Trophoblast cell (in vitro differentiated cells and primary cell): Measurements from ENCODE around the gene MAP3K2.

Experiments
- DNase-seq, 2 donors: peaks; one replicate each; pipeline ENCODE4 v3.0.0-alpha.2; 2016
- H2AFZ ChIP-seq: 2 replicates; pipeline ENCODE4 v1.6.1; 2013; ENCODE audit warnings: low read length, moderate library complexity, mild to moderate bottlenecking; ENCODE audit not compliant: insufficient read depth, poor library complexity
- H2AK5ac ChIP-seq: 2 replicates; pipeline ENCODE4 v1.6.1; 2013; ENCODE audit warnings: mild to moderate bottlenecking, low read length
- H2BK120ac ChIP-seq: 2 replicates; pipeline ENCODE4 v1.6.1; 2013; ENCODE audit warnings: low read length, mild to moderate bottlenecking, moderate library complexity; ENCODE audit not compliant: insufficient read depth, poor library complexity
- H2BK12ac ChIP-seq: 2 replicates; pipeline ENCODE4 v1.6.1; 2013; ENCODE audit warnings: mild to moderate bottlenecking, low read length, moderate library complexity
- H2BK5ac ChIP-seq: 2 replicates; pipeline ENCODE4 v1.6.1; 2013; ENCODE audit warnings: low read length, low read depth, moderate library complexity, mild to moderate bottlenecking; ENCODE audit not compliant: poor library complexity
- H3K14ac ChIP-seq: 2 replicates; pipeline ENCODE4 v1.6.1; 2013; ENCODE audit warnings: mild to moderate bottlenecking, low read length
- H3K18ac ChIP-seq: 2 replicates; pipeline ENCODE4 v1.6.1; 2013; ENCODE audit warnings: mild to moderate bottlenecking, low read length
- H3K23ac ChIP-seq: 2 replicates; pipeline ENCODE4 v1.6.1; 2013; ENCODE audit warnings: low read length
- H3K27ac ChIP-seq: 2 replicates; pipeline ENCODE4 v1.5.1; 2013; ENCODE audit warnings: low read depth, mild to moderate bottlenecking, inconsistent platforms, low read length, moderate library complexity
- H3K27me3 ChIP-seq: 2 replicates; pipeline ENCODE4 v1.6.1; 2013; ENCODE audit warnings: inconsistent platforms, mild to moderate bottlenecking, low read length, moderate library complexity; ENCODE audit not compliant: insufficient read depth
- H3K36me3 ChIP-seq, 2 experiments: 1 replicate in 1 of 2; 2 replicates in 1 of 2; pipeline ENCODE4 v1.6.1; 2013; ENCODE audit warnings: low read length in 2 of 2, mild to moderate bottlenecking in 2 of 2, moderate library complexity in 1 of 2; ENCODE audit not compliant: insufficient read depth in 2 of 2, control insufficient read depth in 1 of 2
- H3K4ac ChIP-seq: 2 replicates; pipeline ENCODE4 v1.6.1; 2013; ENCODE audit warnings: low read depth, mild to moderate bottlenecking, low read length, moderate library complexity
- H3K4me1 ChIP-seq, 2 experiments: 1 replicate in 1 of 2; 2 replicates in 1 of 2; pipeline ENCODE4 v1.6.1; 2013; ENCODE audit warnings: low read length in 2 of 2, mild to moderate bottlenecking in 2 of 2, moderate library complexity in 1 of 2; ENCODE audit not compliant: insufficient read depth in 2 of 2, control insufficient read depth in 1 of 2
- H3K4me2 ChIP-seq: 2 replicates; pipeline ENCODE4 v1.6.1; 2013; ENCODE audit warnings: inconsistent platforms, mild to moderate bottlenecking, low read length, moderate library complexity
- H3K4me3 ChIP-seq: 2 replicates; pipeline ENCODE4 v1.5.1; 2013; ENCODE audit warnings: mild to moderate bottlenecking, low read depth, low read length, inconsistent platforms
- H3K79me1 ChIP-seq: one replicate; pipeline ENCODE4 v1.6.1; 2013; ENCODE audit warnings: low read length
- H3K79me2 ChIP-seq: 2 replicates; pipeline ENCODE4 v1.6.1; 2013; ENCODE audit warnings: low read length, mild to moderate bottlenecking; ENCODE audit not compliant: control insufficient read depth, insufficient read depth, poor library complexity
- H3K9ac ChIP-seq: 2 replicates; pipeline ENCODE4 v1.6.1; 2013; ENCODE audit warnings: mild to moderate bottlenecking, low read length
- H3K9me3 ChIP-seq: 2 replicates; pipeline ENCODE4 v1.6.1; 2013; ENCODE audit warnings: low read depth, mild to moderate bottlenecking, control low read depth, inconsistent platforms, low read length; ENCODE audit not compliant: insufficient read depth
- H4K12ac ChIP-seq: 2 replicates; pipeline ENCODE4 v1.6.1; 2013; ENCODE audit warnings: low read depth, mild to moderate bottlenecking, low read length, moderate library complexity
- H4K8ac ChIP-seq: 2 replicates; pipeline ENCODE4 v1.6.1; 2013; ENCODE audit warnings: low read depth, mild to moderate bottlenecking, low read length, moderate library complexity
- H4K91ac ChIP-seq: one replicate; pipeline ENCODE4 v1.6.1; 2013; ENCODE audit warnings: low read depth, mild to moderate bottlenecking, low read length, moderate library complexity
- WGBS: extraction: QIAGEN DNeasy Blood & Tissue Kit; methylation state at CpG from one replicate; pipeline ENCODE4 v1.1.7; 2013; ENCODE audit warnings: missing lambda C conversion rate; ENCODE audit not compliant: insufficient read length, insufficient coverage; ENCODE audit errors: extremely low coverage; 5-methylcytosine and 5-hydroxymethylcytosine counted together

The MAP3K2 gene

GRCh38 chr2:127347015-127347414, 40.8 kb downstream of the MAP3K2 start:
- Histone ChIP-seq H2AFZ (no peak overlapping the region), H3K14ac (no peak overlapping the region), H3K4me2 (no peak overlapping the region), H2BK5ac (no peak overlapping the region), H3K23ac (no peak overlapping the region), H3K9ac (no peak overlapping the region), H3K4me1 (no peaks in the 10 kb centered on the region), H3K4me3 (no peak overlapping the region), H3K36me3 (no peaks in the 10 kb centered on the region), H3K27me3 (no peaks in the 10 kb centered on the region), H4K91ac (no peak overlapping the region), H3K9me3 (no peaks in the 10 kb centered on the region), H3K27ac (no peak overlapping the region), H3K18ac (no peak overlapping the region), H4K8ac (no peak overlapping the region), H3K4ac (no peak overlapping the region), H4K12ac (no peak overlapping the region), H3K79me1 (no peaks in the 10 kb centered on the region), H2BK120ac (no peak overlapping the region), H3K79me2 (peaks cover 5% of the 10 kb centered on the region), H2AK5ac (no peak overlapping the region), H2BK12ac (no peak overlapping the region)
- no CpG with 5 or more reads among the region's 3 CpGs for WGBS
- DNase-seq: no peak

GRCh38 chr2:127343277-127343676, 44.5 kb downstream of the MAP3K2 start:
- H3K79me2 ChIP-seq: peaks cover 3% of the 10 kb centered on the region
- DNase-seq: no peak
- WGBS: no CpG with 5 or more reads among the region's 2 CpGs
- no peak overlapping the region for H2AK5ac ChIP-seq
- H3K27ac ChIP-seq: no peak overlapping the region
- H3K27me3 ChIP-seq: no peaks in the 10 kb centered on the region
- no peak overlapping the region for H2BK12ac ChIP-seq
- no peak overlapping the region for H2BK5ac ChIP-seq
- no peak overlapping the region for H3K14ac ChIP-seq
- H4K12ac ChIP-seq: no peak overlapping the region
- H2AFZ ChIP-seq: no peak overlapping the region
- H3K4me3 ChIP-seq: no peak overlapping the region
- H2BK120ac ChIP-seq: no peak overlapping the region
- no peak overlapping the region for H4K91ac ChIP-seq
- no peak overlapping the region for H3K4ac ChIP-seq
- no peak overlapping the region for H4K8ac ChIP-seq
- no peaks in the 10 kb centered on the region for H3K79me1 ChIP-seq
- H3K23ac ChIP-seq: no peak overlapping the region
- peaks cover 0 to 1% of the 10 kb centered on the region in 2 experiments for H3K36me3 ChIP-seq
- no peaks in the 10 kb centered on the region for H3K4me1 ChIP-seq
- H3K18ac ChIP-seq: no peak overlapping the region
- no peak overlapping the region for H3K9ac ChIP-seq
- no peak overlapping the region for H3K4me2 ChIP-seq
- H3K9me3 ChIP-seq: no peaks in the 10 kb centered on the region

- H3K14ac ChIP-seq: no peak overlapping the region
- no peak overlapping the region for H3K4me2 ChIP-seq
- H3K9me3 ChIP-seq: no peaks in the 10 kb centered on the region
- peaks cover 3% of the 10 kb centered on the region for H3K79me2 ChIP-seq
- no peak overlapping the region for H2BK12ac ChIP-seq
- no peak overlapping the region for H3K23ac ChIP-seq
- no peak overlapping the region for H4K8ac ChIP-seq
- no peak overlapping the region for H2AK5ac ChIP-seq
- H2BK5ac ChIP-seq: no peak overlapping the region
- H2AFZ ChIP-seq: no peak overlapping the region
- no peak overlapping the region for H3K9ac ChIP-seq
- peaks cover 0 to 2% of the 10 kb centered on the region in 2 experiments for H3K36me3 ChIP-seq
- no peaks in the 10 kb centered on the region for H3K79me1 ChIP-seq
- no peak overlapping the region for H3K27ac ChIP-seq
- DNase-seq: no peak
- no peak overlapping the region for H3K18ac ChIP-seq
- WGBS: no CpG with 5 or more reads among the region's 1 CpG
- no peak overlapping the region for H2BK120ac ChIP-seq
- H3K4ac ChIP-seq: no peak overlapping the region
- H3K4me1 ChIP-seq: no peaks in the 10 kb centered on the region
- H4K12ac ChIP-seq: no peak overlapping the region
- H3K27me3 ChIP-seq: no peaks in the 10 kb centered on the region
- H3K4me3 ChIP-seq: no peak overlapping the region
- no peak overlapping the region for H4K91ac ChIP-seq
Observed at GRCh38 chr2:127342101-127342500, 45.7 kb downstream of the MAP3K2 start.

GRCh38 chr2:127332335-127332734, 55.4 kb downstream of the MAP3K2 start:
- H3K4ac ChIP-seq: no peak overlapping the region
- H3K36me3 ChIP-seq: peaks cover 3 to 8% of the 10 kb centered on the region in 2 experiments
- H2BK12ac ChIP-seq: no peak overlapping the region
- H3K14ac ChIP-seq: no peak overlapping the region
- H4K91ac ChIP-seq: no peak overlapping the region
- H2BK5ac ChIP-seq: no peak overlapping the region
- H2AFZ ChIP-seq: no peak overlapping the region
- H3K4me3 ChIP-seq: no peak overlapping the region
- DNase-seq: no peak
- no peaks in the 10 kb centered on the region for H3K27me3 ChIP-seq
- no peak overlapping the region for H4K12ac ChIP-seq
- no peak overlapping the region for H2AK5ac ChIP-seq
- H3K18ac ChIP-seq: no peak overlapping the region
- H3K79me2 ChIP-seq: no peaks in the 10 kb centered on the region
- H3K27ac ChIP-seq: no peak overlapping the region
- H3K4me1 ChIP-seq: no peaks in the 10 kb centered on the region
- no peak overlapping the region for H3K9ac ChIP-seq
- no peak overlapping the region for H3K4me2 ChIP-seq
- no peaks in the 10 kb centered on the region for H3K79me1 ChIP-seq
- no peak overlapping the region for H3K23ac ChIP-seq
- H4K8ac ChIP-seq: no peak overlapping the region
- no peaks in the 10 kb centered on the region for H3K9me3 ChIP-seq
- WGBS: no CpG with 5 or more reads among the region's 1 CpG
- no peak overlapping the region for H2BK120ac ChIP-seq
